ENCODE data around the gene TM9SF2. TPM values are rescaled to one million over a fixed set of nuclear protein-coding genes. Genes with fewer than 3 reads are reported as not detected.

Gene TM9SF2
- total RNA-seq, 2 donors from 2014 or later = 49.8 to 63.6 TPM

GRCh38 chr13:99517984-99518383 lies 16.7 kb downstream of the TM9SF2 start:
- Histone ChIP-seq H3K4me3 (no peak overlapping the region), H3K27ac (no peak overlapping the region), H3K4me1 (peaks cover 11% of the 10 kb centered on the region), H3K36me3 (replicated peaks in 1 of 2; ENCODE audit: insufficient read depth in 1 of 2, low read depth in 2 of 2) (peaks cover 6 to 15% of the 10 kb centered on the region in 2 donors), H3K9me3 (no peaks in the 10 kb centered on the region), H3K27me3 (no peaks in the 10 kb centered on the region)
- 93 to 97% methylated on average over 6 of the region's 6 CpGs for WGBS, 2 donors
- intact Hi-C loops (cut with DNase I) = no loop called here
- ATAC-seq = no peak
- TF ChIP-seq, protein P1, sequence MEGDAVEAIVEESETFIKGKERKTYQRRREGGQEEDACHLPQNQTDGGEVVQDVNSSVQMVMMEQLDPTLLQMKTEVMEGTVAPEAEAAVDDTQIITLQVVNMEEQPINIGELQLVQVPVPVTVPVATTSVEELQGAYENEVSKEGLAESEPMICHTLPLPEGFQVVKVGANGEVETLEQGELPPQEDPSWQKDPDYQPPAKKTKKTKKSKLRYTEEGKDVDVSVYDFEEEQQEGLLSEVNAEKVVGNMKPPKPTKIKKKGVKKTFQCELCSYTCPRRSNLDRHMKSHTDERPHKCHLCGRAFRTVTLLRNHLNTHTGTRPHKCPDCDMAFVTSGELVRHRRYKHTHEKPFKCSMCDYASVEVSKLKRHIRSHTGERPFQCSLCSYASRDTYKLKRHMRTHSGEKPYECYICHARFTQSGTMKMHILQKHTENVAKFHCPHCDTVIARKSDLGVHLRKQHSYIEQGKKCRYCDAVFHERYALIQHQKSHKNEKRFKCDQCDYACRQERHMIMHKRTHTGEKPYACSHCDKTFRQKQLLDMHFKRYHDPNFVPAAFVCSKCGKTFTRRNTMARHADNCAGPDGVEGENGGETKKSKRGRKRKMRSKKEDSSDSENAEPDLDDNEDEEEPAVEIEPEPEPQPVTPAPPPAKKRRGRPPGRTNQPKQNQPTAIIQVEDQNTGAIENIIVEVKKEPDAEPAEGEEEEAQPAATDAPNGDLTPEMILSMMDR (IDR thresholded peaks at IDR 0.05) = no peak
- TF ChIP-seq POLR2A (IDR thresholded peaks at IDR 0.05) = no peak
- DNase-seq = no peak

DNA sequence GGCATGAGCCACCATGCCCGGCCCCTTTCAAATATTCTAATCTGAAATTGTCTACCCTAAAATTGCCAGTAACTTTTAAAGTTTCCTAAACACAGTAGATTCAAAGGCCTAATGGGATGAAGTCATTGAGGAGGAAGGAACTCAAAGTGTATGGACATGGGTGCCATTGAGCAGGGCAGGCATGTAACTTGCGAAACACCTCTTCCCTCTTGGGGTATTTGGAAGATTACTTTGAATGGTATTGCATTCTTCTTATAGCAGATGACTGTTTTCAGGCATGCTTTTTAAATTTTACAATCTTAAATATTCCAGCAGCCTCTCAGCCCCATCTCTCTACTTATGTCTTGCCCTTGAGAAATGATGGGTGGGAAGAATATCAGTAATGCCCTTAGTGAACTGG lies 21.0 kb downstream of the TM9SF2 start:
- no peak overlapping the region for H3K27ac ChIP-seq
- intact Hi-C loops (cut with DNase I) = no loop called here
- no peaks in the 10 kb centered on the region for H3K27me3 ChIP-seq
- TF ChIP-seq, protein P1 (IDR thresholded peaks at IDR 0.05) = no peak
- TF ChIP-seq POLR2A (IDR thresholded peaks at IDR 0.05) = no peak
- DNase-seq (no peak), ATAC-seq (no peak)
- H3K4me3 ChIP-seq = no peak overlapping the region
- peaks cover 13 to 15% of the 10 kb centered on the region in 2 donors for H3K36me3 ChIP-seq (replicated peaks in 1 of 2; ENCODE audit: insufficient read depth in 1 of 2, low read depth in 2 of 2)
- 91 to 92% methylated on average over 2 of the region's 2 CpGs for WGBS, 2 donors
- H3K9me3 ChIP-seq = no peaks in the 10 kb centered on the region
- no peaks in the 10 kb centered on the region for H3K4me1 ChIP-seq

- Histone ChIP-seq H3K4me1 (no peaks in the 10 kb centered on the region), H3K27ac (no peak overlapping the region), H3K27me3 (no peaks in the 10 kb centered on the region), H3K4me3 (no peak overlapping the region), H3K36me3 (replicated peaks in 1 of 2; ENCODE audit: insufficient read depth in 1 of 2, low read depth in 2 of 2) (peaks cover 12 to 13% of the 10 kb centered on the region in 2 donors), H3K9me3 (no peaks in the 10 kb centered on the region)
- ATAC-seq (no peak), DNase-seq (no peak)
- TF ChIP-seq, protein P1 (IDR thresholded peaks at IDR 0.05) = no peak
- TF ChIP-seq POLR2A (IDR thresholded peaks at IDR 0.05) = no peak
- intact Hi-C loops (cut with DNase I) = no loop called here
- 94% methylated on average over 4 of the region's 4 CpGs for WGBS, 2 donors
Observed at GRCh38 chr13:99523838-99524237, 22.6 kb downstream of the TM9SF2 start.

GRCh38 chr13:99525967-99526366 lies 24.7 kb downstream of the TM9SF2 start:
- intact Hi-C loops (cut with DNase I) = no loop called here
- H3K27ac ChIP-seq = no peak overlapping the region
- peaks cover 8 to 16% of the 10 kb centered on the region in 2 donors for H3K36me3 ChIP-seq (replicated peaks in 1 of 2; ENCODE audit: insufficient read depth in 1 of 2, low read depth in 2 of 2)
- no peak overlapping the region for H3K4me3 ChIP-seq
- 86 to 94% methylated on average over 4 of the region's 4 CpGs for WGBS, 2 donors
- no peaks in the 10 kb centered on the region for H3K4me1 ChIP-seq
- TF ChIP-seq POLR2A (IDR thresholded peaks at IDR 0.05) = no peak
- TF ChIP-seq, protein P1 (IDR thresholded peaks at IDR 0.05) = no peak
- DNase-seq (no peak), ATAC-seq (no peak)
- no peaks in the 10 kb centered on the region for H3K9me3 ChIP-seq
- H3K27me3 ChIP-seq = no peaks in the 10 kb centered on the region

GRCh38 chr13:99526549-99526948 lies 25.3 kb downstream of the TM9SF2 start:
- Histone ChIP-seq H3K27ac (no peak overlapping the region), H3K4me3 (no peak overlapping the region), H3K4me1 (no peaks in the 10 kb centered on the region), H3K9me3 (no peaks in the 10 kb centered on the region), H3K36me3 (replicated peaks in 1 of 2; ENCODE audit: insufficient read depth in 1 of 2, low read depth in 2 of 2) (peaks cover 3 to 16% of the 10 kb centered on the region in 2 donors), H3K27me3 (no peaks in the 10 kb centered on the region)
- WGBS, 2 donors = 70 to 83% methylated on average over 7 of the region's 7 CpGs
- intact Hi-C loops (cut with DNase I) = no loop called here
- TF ChIP-seq POLR2A (IDR thresholded peaks at IDR 0.05) = no peak
- TF ChIP-seq, protein P1 (IDR thresholded peaks at IDR 0.05) = no peak
- ATAC-seq = no peak
- DNase-seq = no peak
